HepG2 (cell line): ENCODE results near the gene DCUN1D3. TPM values are rescaled to one million over a fixed set of nuclear protein-coding genes. Genes with fewer than 3 reads are reported as not detected.
A peak's percentile ranks its signal among the peaks of the same experiment; 100 is the strongest.

ENCODE experiments used
- FOXP1 ChIP-seq, 2 experiments: fragments of 450-650 bp in 1 of 2; IDR thresholded peaks; 2 replicates each; pipeline ENCODE4 v1.6.1; 2017 to 2018; ENCODE audit warnings: antibody characterized with exemption in 1 of 2
- HBP1 ChIP-seq: IDR thresholded peaks from 2 replicates; pipeline ENCODE4 v1.6.1; 2016; ENCODE audit warnings: low read depth, control low read depth
- ISX ChIP-seq: sonication (generic); formaldehyde crosslinking; conservative IDR thresholded peaks from 2 replicates; pipeline ENCODE4 v1.5.0; 2020; ENCODE audit warnings: missing genetic modification reagents
- MBD4 ChIP-seq: IDR thresholded peaks from 2 replicates; pipeline ENCODE4 v1.6.1; 2012; ENCODE audit warnings: low read length, inconsistent platforms, borderline replicate concordance
- MLX ChIP-seq: IDR thresholded peaks from 2 replicates; pipeline ENCODE4 v1.6.1; 2016
- NFAT5 ChIP-seq: sonication (generic); formaldehyde crosslinking; IDR thresholded peaks from 2 replicates; pipeline ENCODE4 v1.4.0; 2020; ENCODE audit warnings: missing genetic modification reagents
- PAX8 ChIP-seq: sonication (generic); formaldehyde crosslinking; IDR thresholded peaks from 2 replicates; pipeline ENCODE4 v1.8.0; 2022; ENCODE audit warnings: mild to moderate bottlenecking, missing genetic modification reagents, borderline replicate concordance
- REXO4 ChIP-seq: sonication (generic); formaldehyde crosslinking; IDR thresholded peaks from 2 replicates; pipeline ENCODE4 v1.8.0; 2022; ENCODE audit warnings: missing genetic modification reagents, mild to moderate bottlenecking, borderline replicate concordance
- TBX3 ChIP-seq: fragments of 450-650 bp; IDR thresholded peaks from 2 replicates; pipeline ENCODE4 v1.6.1; 2017; ENCODE audit warnings: antibody characterized with exemption, mild to moderate bottlenecking, inconsistent platforms, borderline replicate concordance
- TGIF2 ChIP-seq: IDR thresholded peaks from 2 replicates; pipeline ENCODE4 v1.6.1; 2016; ENCODE audit warnings: control low read depth, missing compliant biosample characterization
- ZBTB7A ChIP-seq: sonication (generic); formaldehyde crosslinking; IDR thresholded peaks from 2 replicates; pipeline ENCODE4 v1.8.0; 2022; ENCODE audit warnings: mild to moderate bottlenecking, missing genetic modification reagents
- ZKSCAN1 ChIP-seq: fragments of 150-350 bp; IDR thresholded peaks from 2 replicates; pipeline ENCODE4 v1.6.1; 2014; ENCODE audit warnings: low read length
- ZNF260 ChIP-seq: sonication (generic); formaldehyde crosslinking; IDR thresholded peaks from 2 replicates; pipeline ENCODE4 v1.4.0; 2020; ENCODE audit warnings: missing genetic modification reagents, low read depth, mild to moderate bottlenecking, borderline replicate concordance
- ZNF34 ChIP-seq: sonication (generic); formaldehyde crosslinking; IDR thresholded peaks from 2 replicates; pipeline ENCODE4 v1.4.0; 2020; ENCODE audit warnings: mild to moderate bottlenecking, missing genetic modification reagents, borderline replicate concordance
- ZNF367 ChIP-seq: sonication (generic); formaldehyde crosslinking; IDR thresholded peaks from 2 replicates; pipeline ENCODE4 v1.4.0; 2020; ENCODE audit warnings: missing genetic modification reagents, borderline replicate concordance
- ZNF383 ChIP-seq: sonication (generic); formaldehyde crosslinking; IDR thresholded peaks from 2 replicates; pipeline ENCODE4 v1.4.0; 2020; ENCODE audit warnings: missing genetic modification reagents, mild to moderate bottlenecking, borderline replicate concordance
- polyA plus RNA-seq, 8 experiments: library from polyadenylated mRNA; depleted of rRNA in 3 of 8; stranded (reverse) in 7 of 8; unstranded in 1 of 8; fragments of >200 nt; fragmentation: Illumina TruSeq in 4 of 8; extraction: Trizol in 4 of 8; gene quantifications; 2 replicates each; pipeline versions ENCODE4 v1.2.1 to v1.2.3, GENCODE V29; 2011 to 2016; ENCODE audit warnings: low read depth in 4 of 8, missing spikeins in 1 of 8, mixed read lengths in 1 of 8; ENCODE audit not compliant: insufficient read depth in 1 of 8
- total RNA-seq, 5 experiments: library from RNA; depleted of rRNA; stranded (reverse); fragments of >200 nt; fragmentation: Illumina TruSeq; extraction: Trizol; gene quantifications; 2 replicates each; pipeline ENCODE4 v1.2.3, GENCODE V29; 2016; ENCODE audit warnings: low read depth in 1 of 5
- TF ChIP-seq, protein P1 (sequence below): sonication (generic); IDR thresholded peaks from 2 replicates; pipeline ENCODE4 v1.6.1; 2016; ENCODE audit warnings: low read depth, borderline replicate concordance
- TF ChIP-seq, protein P2 (sequence below): sonication (generic); formaldehyde crosslinking; IDR thresholded peaks from 2 replicates; pipeline ENCODE4 v1.4.0; 2020; ENCODE audit warnings: missing genetic modification reagents
- TF ChIP-seq, protein P3 (sequence below): IDR thresholded peaks from 2 replicates; pipeline ENCODE4 v1.6.1; 2018; ENCODE audit warnings: missing genetic modification reagents, mild to moderate bottlenecking, missing compliant biosample characterization

The DCUN1D3 gene
- total and polyA plus RNA-seq, 2 of the 13 experiments (the other 11 are each of a cell fraction or from before 2014, with no cell fraction given) = 5.0 to 19.3 TPM

GRCh38 chr16:20900299-20901067, at the start of gene DCUN1D3, which contains the start of gene LYRM1 (continued):
- TF ChIP-seq ZNF34 (CRISPR knock-in tag) (no peak; the same call in 1 of the 2 replicates), TBX3 (peak; percentile 44; the same call in 1 of the 2 replicates), TGIF2 (CRISPR knock-in tag) (peak; percentile 81), ZNF383 (CRISPR knock-in tag) (no peak; the same call in 1 of the 2 replicates), ZKSCAN1 (no peak), MLX (CRISPR knock-in tag) (no peak), REXO4 (CRISPR knock-in tag) (peak; percentile 61; the same call in 1 of the 2 replicates), PAX8 (CRISPR knock-in tag) (peak; percentile 95; the same call in 1 of the 2 replicates), FOXP1 (IDR thresholded peaks at IDR 0.05) (no peak), FOXP1 (CRISPR knock-in tag; IDR thresholded peaks at IDR 0.05) (no peak; the same call in none of the 2 replicates), MBD4 (no peak), ISX (peak; percentile 64; the same call in 1 of the 2 replicates), ZNF367 (no peak; the same call in 1 of the 2 replicates), ZNF260 (CRISPR knock-in tag) (0 out of 2 replicates have a peak, but pooled peaks have one; percentile 58), ZBTB7A (CRISPR knock-in tag) (no peak), NFAT5 (0 out of 2 replicates have a peak, but pooled peaks have one; percentile 28), HBP1 (CRISPR knock-in tag) (peak; percentile 58)
- TF ChIP-seq, protein P1, sequence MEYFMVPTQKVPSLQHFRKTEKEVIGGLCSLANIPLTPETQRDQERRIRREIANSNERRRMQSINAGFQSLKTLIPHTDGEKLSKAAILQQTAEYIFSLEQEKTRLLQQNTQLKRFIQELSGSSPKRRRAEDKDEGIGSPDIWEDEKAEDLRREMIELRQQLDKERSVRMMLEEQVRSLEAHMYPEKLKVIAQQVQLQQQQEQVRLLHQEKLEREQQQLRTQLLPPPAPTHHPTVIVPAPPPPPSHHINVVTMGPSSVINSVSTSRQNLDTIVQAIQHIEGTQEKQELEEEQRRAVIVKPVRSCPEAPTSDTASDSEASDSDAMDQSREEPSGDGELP = no peak
- TF ChIP-seq, protein P2, sequence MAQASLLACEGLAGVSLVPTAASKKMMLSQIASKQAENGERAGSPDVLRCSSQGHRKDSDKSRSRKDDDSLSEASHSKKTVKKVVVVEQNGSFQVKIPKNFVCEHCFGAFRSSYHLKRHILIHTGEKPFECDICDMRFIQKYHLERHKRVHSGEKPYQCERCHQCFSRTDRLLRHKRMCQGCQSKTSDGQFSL (CRISPR knock-in tag) = peak; percentile 62; the same call in 1 of the 2 replicates
- TF ChIP-seq, protein P3, sequence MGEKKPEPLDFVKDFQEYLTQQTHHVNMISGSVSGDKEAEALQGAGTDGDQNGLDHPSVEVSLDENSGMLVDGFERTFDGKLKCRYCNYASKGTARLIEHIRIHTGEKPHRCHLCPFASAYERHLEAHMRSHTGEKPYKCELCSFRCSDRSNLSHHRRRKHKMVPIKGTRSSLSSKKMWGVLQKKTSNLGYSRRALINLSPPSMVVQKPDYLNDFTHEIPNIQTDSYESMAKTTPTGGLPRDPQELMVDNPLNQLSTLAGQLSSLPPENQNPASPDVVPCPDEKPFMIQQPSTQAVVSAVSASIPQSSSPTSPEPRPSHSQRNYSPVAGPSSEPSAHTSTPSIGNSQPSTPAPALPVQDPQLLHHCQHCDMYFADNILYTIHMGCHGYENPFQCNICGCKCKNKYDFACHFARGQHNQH (CRISPR knock-in tag) = peak; percentile 53
